Stimulated activated CD8-positive, alpha-beta memory T cell treated with anti-CD3 and anti-CD28 coated beads, Interleukin-7, amount 100 ng/mL, for 1 hour (primary cell): ENCODE data around the gene OAF.
"Not testable (repeated sequence)": the region's sequence is repeated elsewhere in the genome, so short reads cannot be mapped to it uniquely, and the experiment has no call there.

Experiments used
- DNase-seq, 2 donors: peaks; one replicate each; pipeline ENCODE4 v3.0.0-alpha.2; 2020; ENCODE audit warnings: low read depth in 2 of 2

The OAF gene

DNA sequence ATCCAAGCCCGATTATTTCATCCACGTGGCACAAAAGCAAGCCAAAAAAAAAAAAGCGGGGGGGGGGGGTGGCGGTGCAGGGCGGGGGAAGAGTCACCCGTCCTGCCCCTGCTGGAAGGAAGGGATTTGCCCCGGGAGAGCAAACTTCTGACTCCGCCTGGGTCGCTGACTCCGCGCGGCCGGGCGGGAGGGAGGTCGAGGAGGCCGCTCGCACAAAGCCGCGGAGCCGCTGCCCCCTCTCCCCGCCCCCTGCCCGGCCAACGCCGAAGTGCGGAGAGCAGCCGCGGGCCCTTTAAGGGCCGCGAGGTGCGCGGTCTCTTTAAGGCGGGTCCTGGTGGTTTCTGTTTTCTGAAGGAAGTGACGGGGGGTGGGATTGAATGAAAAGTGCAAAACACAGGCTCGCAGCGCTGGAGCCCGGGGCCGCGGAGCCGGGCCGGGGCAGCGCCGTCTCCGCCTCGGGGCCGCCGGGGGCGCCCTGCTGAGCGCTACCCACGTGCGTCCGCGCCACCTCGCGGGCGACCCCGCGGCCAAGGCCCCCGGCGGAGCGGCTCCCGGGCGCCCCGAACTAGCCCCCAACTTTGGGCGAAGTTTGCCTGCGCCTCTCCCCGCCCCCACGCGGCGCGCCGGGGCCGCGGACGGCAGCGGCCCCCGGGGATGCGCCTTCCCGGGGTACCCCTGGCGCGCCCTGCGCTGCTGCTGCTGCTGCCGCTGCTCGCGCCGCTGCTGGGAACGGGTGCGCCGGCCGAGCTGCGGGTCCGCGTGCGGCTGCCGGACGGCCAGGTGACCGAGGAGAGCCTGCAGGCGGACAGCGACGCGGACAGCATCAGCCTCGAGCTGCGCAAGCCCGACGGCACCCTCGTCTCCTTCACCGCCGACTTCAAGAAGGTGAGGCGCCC lies at the start of gene OAF:
Gene OAF, plus strand, starts transcription at position 407 of the 896 bp plus-strand sequence. Its CDS starts 248 bp downstream, at position 655.
- DNase-seq = peak; percentile 20

DNA sequence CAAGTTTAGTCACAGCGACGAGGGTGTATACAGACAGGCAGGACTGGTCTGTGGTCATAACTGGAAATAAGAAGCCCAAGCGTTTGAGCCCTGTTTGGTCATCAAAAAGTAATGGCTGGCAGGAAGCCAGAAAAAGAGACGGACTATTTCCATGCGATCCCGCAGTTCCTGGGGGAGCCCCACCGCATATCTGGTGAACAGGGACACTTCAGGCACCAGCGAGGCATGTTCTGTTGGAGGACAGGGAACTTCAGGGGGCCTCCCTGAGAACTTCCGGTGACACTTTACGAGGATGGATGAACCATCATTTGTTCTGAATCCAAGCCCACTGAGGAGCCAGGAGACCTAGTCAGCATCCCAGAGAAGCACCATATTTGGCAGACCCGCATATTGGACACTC lies 43.2 kb upstream of the OAF start:
- no peak for DNase-seq

DNA sequence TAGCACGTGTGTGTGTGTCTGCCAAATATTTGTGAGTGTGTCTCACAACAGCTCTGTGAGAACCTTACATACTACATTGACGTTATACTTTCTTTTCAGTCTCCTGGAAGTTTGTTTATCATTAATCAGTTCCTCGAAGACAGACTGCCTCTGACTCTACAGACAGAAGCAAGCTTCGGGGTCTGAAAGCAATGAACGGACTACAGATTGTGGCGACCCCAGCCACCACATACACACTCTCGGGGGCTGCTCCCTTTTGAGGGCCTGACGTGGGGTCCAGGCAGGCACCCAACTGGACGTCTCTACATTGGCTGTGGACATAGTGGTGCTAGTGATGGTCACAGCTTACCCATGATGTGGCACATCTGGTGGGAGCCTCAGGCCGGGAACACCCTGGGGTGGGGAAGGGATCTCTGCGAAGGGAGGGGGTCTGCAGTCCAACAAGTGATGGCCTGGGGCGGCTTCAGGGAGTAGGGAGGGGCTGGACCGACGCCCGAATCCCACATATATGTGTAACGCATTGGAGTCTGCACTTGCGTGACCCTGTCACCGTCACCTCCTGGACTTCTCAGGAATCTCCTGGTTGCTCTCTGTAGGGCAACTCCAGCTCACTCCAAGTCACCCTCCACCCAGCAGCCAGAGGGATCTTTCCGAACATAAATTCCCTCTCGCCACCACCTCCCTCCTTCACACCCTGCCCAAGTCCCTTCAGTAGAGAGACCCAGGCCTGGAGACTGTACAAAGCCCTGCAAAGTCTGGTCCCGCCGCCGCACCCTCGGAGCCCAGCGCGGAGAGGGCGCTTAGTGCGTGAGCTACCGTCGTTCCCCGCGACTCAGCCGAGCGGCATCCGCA lies 42.5 kb upstream of the OAF start:
- no peak for DNase-seq

DNA sequence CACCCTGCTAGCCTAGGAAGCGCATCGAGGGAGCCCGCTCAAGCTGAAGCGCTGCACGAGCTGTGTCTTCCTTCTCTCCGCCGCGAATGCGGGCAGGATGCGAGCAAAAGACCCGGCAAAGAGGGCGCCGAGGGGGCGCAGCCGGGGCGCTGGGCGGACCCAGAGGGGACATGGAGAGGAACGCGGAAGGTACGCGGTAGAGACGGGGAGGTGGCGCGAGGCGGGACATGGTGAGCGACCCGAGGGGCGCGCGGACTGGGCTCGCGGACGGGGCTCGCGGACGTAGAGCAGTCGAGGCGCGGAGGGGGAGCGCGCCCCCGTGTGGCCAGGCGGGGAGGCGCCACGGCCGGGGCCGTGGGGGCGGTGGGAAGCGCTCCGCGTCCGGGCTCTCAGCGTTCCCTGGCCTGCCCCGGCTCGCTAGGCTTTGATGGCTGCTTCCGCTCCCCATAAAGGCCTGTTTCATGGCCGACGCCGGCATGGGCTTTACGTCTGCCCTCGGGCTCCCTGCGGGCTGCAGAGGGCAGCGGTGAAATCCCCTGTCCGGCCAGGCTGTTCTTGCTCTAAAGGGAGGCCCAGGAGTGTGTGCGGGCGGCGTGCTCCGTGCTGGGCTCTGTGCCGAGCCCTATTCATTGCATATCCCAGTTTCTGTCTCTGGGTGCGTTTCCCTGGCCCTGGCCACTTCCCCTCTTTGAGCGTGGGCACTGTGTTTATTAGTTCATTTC lies 41.7 kb upstream of the OAF start:
- peak; percentile 16 to 20 for DNase-seq

DNA sequence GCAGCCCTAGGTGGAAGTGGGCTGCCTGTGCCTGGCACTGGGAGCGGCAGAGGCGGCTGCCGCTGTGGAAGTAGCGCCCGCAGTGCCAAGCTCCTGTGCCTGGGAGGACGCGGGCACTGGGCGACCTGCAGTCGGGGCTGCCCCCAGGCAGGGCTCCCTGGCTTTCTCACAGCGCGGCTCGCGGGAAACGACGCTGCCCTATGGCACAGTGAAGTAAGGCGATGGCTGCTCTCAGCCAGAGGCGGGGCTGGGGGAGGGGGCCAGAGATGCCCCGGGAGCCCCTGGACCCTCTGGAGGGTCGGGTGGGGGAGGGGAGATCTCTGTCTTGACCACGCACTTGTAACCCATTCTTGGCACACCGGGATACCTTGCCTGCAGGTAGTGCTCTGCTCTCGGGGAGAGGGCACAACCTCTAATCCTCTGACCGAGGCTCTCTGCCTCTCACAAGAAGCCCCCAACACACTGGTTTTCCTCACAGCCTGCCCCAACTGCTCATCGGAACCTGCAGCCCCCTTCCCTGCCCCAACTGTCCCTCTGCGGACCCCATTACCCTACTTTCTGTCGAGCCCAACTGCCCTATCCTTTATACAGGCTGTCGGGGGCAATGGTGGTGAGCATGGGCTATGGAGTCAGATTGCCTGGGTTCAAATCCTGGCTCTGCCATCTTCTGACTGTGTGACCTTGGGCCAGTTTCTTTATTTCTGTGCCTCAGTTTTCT lies 40.7 kb upstream of the OAF start:
- no peak for DNase-seq

DNA sequence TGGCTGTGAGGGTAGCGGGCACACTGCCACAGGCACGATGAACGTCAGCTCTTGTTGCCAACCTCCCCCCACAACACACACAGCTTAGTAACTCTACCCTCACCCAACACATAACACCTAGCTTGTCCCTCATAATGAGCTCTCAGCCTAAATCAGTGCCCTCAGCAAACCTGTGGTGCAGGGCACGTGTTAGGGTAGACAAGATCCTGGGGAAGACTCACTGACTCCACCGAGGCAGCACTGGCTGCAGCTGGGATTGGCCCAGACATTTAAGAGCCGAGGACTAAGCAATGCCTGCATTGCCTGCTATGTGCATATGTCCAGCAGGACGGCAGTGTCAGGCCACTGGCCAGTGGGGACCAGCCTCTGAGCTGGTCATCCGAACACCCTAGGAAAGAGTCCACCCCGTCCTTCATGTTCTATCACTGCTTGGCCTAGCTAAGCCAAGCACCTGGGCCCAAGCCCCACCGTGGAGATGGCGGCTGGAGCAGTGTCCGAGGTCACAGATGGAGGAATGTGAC lies 40.0 kb upstream of the OAF start:
- no peak for DNase-seq

DNA sequence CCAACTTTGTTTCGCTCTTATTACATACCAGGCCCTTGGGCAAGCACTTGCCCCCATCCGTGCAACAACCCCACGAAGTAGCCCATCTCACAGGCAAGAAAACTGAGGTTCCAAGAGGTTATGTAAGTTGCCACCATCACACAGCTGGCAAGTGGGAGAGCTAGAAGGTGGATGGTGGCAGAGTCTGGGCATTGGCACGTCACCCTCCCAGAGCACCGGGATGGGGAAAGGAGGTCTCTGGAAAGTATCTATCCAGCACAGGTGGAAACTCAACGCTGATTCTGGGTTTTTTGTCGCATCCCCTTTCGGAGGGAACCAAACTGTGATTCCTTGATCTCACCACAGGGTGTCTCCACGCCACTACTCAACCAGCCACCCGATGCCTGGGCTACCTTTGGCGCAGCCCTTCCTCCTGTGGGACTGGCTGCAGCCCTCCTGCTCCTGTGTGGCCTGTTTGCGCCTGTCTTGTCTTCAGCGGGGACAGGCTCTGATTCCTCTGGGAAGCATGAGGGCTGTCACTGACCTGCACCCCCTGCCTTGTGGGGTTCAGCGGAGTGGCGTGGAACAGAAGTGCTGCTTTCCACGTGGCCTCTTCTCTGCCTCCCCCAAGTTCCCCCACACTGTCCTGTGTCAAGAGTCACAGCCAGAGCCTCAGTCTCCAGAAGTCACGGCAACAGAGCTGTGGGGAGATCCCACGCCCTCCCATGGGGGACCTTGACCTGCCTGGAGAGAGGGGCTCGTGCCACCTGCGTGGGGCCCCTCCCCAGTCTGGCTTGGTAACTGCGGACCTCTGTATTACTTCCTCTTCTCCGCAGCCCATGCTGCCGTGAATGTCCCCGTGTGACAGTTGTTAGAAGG lies 38.5 kb upstream of the OAF start:
- no peak for DNase-seq

DNA sequence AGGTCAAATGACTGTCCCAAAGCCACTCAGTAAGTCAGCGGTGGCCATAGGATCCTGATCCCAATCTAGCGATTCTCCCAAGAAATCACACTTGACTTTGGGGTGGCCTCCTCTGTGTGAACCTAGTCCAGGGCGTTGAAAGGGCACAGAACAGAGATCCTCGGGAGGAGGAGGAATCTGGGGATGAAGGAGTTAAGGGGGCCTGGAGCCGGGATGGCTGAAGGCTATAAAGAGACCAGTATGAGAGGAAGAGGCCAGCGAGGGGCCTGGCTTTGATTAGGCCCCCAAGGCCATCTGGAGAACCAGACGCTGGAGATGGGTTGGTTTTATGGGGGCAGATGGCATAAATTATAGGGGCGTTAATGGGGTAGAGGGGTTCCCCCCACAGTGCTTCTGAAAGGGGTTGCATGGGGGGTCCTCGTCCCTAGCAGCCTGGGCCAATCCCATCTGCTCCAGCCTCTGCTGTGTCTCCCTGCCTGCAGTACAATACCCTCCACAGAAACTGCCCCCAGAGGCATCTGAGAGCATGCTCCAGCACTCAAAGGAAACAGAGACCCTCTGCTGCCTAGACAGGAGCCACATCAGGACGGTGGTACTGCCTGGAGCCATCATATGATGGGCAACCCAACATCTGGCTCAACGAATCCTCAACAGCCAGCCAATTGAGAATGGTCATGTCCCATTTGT lies 37.7 kb upstream of the OAF start:
- no peak for DNase-seq

DNA sequence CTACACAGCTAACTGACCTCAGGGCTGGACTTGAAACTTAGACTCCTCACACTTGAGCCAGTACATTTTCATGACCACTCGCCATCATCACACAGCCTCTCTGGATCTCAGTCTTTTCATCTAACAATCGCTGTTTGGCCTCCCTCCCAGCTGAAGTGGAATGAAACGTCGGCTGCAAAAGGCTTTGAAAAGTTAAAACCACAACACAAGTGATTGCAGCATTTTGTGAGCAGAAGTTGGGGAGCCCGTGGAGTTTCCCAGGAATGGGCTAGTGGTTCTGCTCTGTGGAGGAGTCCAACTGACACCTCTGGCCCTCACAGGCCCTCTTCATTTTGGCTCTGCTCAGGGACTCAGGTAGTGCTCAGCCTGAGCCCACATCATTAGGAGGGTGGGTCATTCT lies 37.0 kb upstream of the OAF start:
- no peak for DNase-seq

DNA sequence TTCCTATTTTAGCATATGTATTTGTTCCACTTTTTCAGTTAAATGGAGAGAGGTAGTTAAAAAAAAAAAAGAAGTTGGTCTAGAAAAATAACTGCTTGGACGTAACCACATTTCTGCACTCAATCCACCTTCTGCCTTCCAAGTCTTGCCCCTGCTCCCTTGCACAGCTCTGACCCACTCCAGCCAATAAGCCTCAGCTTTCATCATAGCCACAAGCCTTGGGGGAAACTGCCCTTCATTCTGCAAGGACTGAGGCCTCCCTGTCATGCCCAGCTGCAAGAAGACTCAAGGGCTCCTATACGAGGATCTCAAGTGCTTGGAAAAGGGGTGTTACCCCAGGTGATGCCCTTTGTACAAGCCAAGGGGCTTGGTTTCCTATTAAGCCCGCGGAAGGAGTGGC lies 36.0 kb upstream of the OAF start:
- DNase-seq = no peak

DNA sequence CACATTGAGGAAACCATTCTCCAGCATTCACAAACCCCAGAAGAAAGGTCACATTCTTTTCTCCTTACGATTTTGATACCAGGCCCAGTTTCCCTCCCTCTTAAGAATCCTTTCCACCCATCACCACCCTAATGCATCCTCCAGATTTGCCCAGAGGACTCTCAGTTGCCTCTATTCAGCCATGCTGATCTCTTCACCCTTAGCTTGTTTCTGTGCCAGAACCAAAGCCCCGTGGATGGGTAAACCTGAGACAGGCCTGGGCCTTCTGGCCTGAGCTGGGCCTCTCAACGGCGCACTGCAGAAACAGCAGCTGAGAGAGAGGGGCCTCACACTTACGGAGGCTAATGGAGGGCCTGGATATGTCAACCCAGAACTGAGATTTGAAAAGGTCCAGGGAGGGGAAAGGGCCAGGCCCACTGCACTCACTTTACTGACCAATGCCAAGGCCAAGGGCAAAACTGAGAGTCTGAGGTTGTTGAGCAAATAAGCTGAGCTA lies 32.2 kb upstream of the OAF start:
- DNase-seq = no peak

DNA sequence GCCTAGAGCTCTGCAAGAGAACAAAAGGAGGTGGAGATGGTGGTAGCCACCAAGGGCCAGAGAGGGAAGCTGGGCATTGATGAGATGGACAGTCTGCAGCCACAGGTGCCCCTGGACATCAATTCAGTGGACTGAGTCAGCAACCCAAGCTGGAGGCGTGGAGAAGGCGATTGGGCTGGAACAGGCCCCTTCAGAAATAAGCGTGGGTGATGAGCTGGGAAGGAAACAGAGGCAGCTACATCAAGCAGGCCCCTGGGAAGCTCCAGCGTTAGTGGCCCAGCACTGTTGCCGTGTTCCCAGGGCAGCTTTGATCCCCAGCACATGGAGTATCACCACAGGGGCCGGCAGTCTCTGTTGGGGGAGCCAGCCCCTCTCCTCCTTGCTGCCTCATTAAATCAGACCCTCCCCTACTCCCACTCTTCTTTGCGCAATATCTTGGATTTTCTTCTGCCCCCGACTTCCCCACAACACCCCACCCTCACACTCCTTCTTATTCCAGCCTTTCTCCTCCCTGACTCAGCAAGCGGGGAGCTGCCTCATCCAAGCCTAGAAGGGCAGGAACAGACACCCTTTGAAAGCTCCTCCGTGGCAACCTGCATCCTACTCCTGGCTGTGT lies 31.7 kb upstream of the OAF start:
- DNase-seq = no peak

DNA sequence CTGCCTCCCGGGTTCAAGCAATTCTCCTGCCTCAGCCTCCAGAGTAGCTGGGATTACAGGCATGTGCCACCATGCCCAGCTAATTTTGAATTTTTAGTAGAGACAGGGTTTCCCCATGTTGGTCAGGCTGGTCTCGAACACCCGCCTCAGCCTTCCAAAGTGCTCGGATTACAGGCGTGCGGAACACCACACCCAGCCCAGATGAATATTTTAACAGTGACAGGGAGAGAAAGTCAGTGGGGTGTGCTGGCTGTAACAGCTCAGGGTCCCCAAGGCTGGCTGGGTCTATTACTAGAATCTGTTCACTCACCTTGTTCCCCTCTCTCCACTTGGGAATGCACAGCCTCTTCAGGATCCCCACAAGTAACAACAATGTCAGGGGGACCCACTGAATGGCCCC lies 30.8 kb upstream of the OAF start:
- not testable (repeated sequence) for DNase-seq

DNA sequence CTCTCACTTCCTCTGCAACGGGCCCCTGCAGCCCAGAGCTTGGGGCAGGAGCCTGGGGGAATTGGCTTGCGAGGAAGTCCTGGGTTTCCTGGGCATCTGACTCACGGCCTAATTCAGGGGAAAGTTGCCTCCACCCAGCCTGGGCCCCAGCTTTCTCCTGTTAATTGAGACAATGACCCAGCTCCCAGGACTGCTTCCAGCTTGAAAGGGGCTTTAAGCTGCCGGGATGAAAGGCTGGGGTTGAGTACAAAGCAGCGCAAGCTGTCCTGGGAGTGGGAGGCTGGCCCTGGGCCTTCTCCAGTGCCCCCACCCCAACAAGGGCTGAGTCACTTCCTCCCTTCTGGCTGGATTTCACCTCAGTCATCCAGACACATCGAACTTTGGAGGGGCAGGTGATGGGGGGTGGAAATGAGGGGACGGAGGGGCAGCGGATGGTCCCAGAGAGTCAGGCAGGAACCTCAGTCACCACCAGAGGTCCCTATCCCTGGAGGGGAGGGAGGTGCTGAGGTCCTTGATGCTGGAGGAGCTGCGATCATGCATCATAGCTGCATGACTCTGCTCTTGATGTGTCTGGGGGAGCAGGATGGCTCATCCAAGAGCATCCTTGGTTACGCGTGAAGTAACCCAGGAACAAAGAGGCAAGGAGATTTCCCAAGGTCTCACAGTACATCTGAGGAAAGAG lies 30.1 kb upstream of the OAF start:
- no peak for DNase-seq

DNA sequence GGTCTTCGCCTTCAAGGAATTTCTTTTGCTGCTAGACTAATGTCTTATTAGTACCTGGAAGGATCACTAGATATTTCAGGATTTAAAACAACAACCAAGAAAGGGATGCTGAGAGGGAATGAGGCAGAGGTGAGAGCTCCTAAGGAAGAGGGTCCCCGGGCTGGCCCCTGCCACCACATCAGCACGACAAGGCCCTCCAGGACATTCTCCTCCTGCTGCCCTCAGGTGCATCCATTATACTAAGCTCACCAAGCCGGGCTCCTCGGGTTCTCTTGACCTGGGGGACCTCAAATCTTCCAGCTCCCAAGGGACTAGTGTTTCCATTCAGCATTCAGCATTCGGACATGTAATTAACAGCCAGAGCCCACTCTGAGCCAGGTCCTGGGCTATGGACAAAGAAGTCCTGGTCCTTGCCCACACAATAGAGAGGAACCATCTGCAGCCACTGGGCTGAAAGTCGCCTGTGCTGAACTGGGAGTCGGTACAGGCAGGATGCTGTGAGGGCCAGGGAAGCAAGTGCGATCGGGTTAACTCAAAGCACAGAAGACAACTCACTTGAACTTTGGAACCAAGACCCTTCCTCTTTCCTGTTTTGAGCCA lies 29.4 kb upstream of the OAF start:
- no peak for DNase-seq

DNA sequence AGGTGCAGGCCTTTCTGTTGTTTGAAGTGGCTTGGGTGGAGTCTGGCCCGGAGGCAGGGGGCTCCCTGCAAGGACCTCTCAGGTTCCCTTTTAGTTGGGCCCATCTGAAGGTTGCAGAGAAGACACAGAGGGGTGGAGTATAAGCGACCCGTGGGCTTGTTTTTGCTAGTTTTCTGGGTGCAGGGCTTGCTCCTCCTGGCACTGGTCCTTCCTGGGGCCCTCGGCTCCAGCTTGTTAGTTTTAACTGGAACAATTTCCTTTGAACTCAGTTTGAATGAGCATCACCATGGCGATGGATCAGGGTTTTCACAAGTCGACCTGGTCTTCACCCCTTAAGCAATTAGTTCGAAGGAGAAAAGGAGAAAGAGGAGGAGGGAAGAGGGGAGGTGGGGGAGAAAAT lies 28.5 kb upstream of the OAF start:
- DNase-seq = no peak

DNA sequence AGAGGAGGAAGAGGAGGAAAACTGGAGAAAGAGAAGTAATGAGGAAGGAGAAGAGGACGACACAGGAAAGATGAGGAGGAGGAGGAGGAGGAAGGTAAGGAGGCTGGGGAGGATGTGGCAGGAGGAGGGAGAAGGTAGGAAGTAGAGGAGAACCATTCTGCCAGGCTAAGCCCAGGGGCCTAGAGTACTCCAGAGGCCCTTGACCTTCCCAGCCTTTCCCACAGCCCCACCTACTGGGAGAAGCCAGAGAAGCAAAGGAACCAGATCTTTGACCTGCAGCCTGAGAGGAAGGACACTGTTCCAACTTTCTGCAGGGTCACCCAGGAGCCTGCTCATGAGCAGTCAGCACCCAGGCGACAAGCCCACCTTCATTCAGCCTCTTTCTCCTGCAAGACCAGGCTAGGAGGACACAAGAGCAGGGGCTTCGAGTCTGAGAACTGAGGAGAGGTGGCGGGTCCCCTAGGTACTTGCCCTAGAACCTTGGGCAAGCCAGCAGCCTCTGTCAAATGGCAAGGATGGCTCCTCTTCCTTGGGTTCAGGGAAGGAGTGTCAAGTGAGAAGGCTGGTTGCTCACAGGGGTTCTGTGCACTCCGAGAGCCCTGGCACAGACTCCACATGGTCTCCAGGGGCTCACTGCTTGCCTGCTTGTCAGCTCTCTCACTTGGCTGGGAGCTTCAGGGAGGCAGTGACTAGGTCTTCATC lies 27.9 kb upstream of the OAF start:
- no peak for DNase-seq
